Epidermal melanocyte (primary cell): ENCODE measurements around the gene TMEM129.
A peak's percentile ranks its signal among the peaks of the same experiment; 100 is the strongest.

ENCODE experiments used
- DNase-seq: peaks from one replicate; pipeline ENCODE4 v3.0.0; 2011; ENCODE audit warnings: low spot score; ENCODE audit not compliant: insufficient read length

TMEM129 gene

GRCh38 chr4:1758306-1759121 is 37.4 kb upstream of the TMEM129 start:
- no peak for DNase-seq

GRCh38 chr4:1757836-1758235 is 36.7 kb upstream of the TMEM129 start:
- no peak for DNase-seq

- DNase-seq, result no peak
Measured at GRCh38 chr4:1756893-1757779, 36.0 kb upstream of the TMEM129 start.

DNA sequence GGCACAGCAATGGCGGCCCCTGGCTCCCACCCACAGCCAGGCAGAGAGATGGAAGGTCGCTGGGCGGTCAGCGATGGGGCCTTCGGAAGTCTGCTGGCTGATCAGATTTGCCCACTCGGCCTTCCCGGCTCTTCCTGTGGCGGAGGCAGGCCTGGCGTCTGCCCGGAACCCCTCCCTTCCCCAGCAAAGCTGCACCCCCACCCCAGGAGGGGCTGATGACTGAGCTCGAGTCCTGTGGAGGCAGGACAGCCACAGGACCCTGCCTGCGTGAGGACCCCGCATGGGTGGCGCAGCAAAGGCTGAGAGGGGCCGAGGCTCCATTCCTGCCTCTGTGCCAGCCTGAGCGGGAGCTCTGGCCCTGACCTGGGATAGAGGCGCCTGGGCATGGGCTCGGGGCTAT is 35.0 kb upstream of the TMEM129 start:
- DNase-seq, result no peak

GRCh38 chr4:1755297-1755696 is 34.2 kb upstream of the TMEM129 start:
- no peak for DNase-seq

DNA sequence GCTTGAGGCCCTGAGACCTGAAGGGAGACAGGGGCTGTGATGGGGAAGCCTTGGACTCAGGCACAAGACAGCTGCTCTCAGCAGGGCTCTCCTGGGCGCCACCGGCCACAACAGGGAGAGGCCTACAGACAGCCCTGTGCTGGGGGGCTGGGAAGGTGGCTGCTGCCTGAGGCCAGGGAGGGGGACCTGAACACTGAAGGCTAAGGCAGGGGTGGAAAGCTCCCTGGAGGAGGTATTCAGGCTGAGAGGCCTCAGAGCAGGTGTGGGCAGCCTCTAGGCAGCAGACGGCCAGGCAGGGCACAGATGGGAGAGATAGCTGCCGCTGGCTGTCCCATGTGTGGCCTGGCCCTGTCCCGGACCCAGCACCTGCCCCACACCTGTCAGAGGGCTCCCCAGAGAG is 33.2 kb upstream of the TMEM129 start:
- no peak for DNase-seq

DNA sequence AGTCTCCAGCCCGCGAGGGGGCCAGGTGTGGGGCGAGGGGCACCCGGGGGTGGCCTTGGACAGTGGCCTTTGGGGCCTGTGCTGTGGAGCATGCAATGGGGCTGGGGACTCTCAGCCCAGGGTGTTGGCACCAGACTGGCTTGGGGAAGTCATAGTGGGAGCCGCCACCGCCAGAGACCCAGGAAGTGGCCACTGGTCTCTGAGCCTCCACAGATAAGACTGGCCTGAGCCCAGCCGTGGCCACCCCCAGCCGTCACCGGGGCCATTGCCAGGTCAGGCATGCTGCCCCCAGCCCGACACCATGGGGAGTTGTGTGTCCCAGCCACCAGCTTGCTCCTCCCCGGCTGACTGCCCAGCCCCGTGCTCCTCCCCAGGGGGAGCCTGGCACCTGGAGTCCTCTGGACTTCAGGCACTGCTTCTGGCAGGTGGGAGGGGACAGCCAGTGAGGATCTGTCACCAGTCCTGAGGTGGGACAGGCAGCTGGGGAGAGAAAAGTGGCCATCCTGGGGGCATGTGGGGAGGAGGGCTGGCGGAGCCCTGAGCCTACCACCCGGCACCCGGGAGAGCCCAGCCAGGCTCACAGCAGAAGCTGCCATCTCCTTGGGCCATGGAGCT is 32.7 kb upstream of the TMEM129 start:
- DNase-seq, result no peak

- DNase-seq, result no peak
Measured at GRCh38 chr4:1753294-1753696, 32.2 kb upstream of the TMEM129 start.

GRCh38 chr4:1752284-1753041 is 31.3 kb upstream of the TMEM129 start:
- DNase-seq, result no peak

- DNase-seq, result no peak
Measured at GRCh38 chr4:1751919-1752283, 30.8 kb upstream of the TMEM129 start.

DNA sequence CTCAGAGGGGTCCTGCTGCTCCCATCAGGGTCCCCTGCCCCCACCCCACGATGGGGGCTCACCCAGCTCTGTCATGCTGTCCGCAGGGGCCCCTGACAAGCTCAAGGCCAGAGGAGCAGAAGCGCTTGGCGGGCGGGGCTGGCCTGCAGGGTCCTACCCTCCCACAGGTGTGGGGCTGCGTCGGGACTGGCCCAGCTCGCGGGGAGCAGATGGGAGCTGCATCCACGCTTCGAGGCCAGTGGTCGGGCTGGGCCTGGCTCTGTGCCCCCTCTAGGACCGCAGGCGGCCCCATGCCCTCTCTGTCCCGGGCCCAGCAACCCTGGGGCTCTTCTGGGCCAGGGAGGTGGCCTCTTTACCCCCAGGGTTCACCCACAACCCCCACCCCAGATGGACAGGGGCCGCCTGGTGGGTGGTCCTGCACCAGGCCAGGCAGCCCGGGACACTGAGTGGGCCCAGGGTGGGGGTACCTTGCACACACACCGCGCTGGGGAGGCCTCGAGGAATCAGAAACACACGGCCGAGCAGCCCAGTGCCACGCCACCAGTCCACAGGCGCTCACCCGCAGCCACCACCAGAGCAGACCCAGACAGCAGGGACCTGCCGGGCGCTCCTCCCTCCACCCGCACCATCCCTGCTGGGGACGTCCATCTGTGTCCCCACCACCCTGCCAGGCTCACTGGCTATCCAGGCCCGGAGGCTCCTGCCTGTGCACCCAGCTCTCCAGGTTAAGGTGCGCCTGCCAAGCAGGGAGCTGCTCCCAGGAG is 30.2 kb upstream of the TMEM129 start:
- no peak for DNase-seq

DNA sequence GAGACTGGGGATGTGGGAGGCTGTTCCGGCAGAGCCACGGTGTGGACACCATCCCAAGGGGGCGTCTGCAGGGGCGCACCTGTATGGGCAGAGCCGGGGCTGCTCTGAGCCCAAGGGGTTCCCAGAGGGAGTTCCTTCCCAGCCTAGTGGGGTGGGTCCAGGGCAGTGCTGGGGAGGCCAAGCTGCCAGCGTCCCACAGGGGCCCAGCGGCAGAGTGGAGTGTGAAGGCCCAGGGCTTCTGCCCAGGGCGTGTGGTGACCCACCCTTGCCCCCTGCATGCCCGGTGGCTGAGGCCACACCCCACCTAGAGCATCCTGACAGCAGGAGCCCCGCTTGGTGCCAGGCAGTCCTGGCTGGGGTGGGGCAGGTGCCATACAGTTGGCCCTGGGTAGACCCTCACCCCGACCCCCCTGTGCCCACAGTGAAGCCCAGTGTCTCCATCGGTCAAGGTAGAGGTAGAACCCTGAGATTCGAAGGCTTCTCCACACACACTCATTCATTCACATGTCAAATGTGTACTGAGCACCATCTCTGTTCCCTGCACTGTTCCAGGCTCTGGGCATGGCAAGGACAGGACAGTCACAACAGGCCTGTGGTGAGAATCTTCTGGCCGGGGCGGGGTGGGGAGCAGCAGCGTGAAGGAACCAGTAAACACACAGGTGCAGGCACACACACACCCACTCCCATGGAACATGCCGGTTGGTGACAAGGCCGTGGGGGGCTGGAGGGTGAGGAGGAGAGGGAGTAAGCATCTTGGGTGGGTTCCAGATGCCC is 29.4 kb upstream of the TMEM129 start:
- DNase-seq, result no peak

DNA sequence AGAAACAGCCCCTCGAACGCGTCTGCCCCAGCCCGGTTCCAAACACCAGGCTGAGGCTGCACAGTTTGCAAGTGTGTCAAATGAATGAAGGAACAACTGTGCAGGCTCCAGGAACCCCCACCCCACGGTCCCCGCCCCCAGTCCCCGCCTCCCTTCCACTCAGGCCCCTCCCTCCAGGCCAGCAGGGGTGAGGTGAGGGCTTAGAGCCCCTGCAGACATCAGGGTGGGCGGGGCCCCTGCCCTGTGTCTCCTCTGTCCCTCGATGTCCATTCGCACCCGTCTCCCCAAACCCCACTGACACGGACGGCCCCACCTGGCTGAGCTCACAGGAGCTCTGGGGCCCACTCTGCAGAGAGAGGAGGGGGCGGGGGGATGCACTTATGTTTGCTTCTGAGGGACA is 28.7 kb upstream of the TMEM129 start:
- no peak for DNase-seq

- no peak for DNase-seq
Measured at GRCh38 chr4:1749370-1749769, 28.2 kb upstream of the TMEM129 start.

- peak; percentile 77 for DNase-seq
Measured at GRCh38 chr4:1748465-1748995, 27.4 kb upstream of the TMEM129 start.

DNA sequence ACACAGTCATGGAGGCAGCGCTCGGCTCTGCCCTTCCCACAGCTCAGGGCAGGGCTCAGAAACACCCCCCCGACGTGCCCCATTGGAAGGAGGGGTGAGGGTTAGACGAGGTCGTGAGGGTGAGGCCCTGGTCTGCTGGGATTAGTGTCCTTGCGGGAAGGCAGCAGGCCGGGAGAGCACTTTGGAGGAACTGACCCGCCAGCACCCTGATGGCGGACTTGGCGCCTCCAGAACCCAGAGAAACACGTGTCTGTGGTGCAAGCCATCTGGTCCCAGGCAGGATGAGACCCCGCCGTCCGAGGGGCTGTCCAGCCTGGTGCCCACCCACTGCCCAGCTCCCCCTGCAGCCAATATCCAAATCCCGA is 26.5 kb upstream of the TMEM129 start:
- no peak for DNase-seq

DNA sequence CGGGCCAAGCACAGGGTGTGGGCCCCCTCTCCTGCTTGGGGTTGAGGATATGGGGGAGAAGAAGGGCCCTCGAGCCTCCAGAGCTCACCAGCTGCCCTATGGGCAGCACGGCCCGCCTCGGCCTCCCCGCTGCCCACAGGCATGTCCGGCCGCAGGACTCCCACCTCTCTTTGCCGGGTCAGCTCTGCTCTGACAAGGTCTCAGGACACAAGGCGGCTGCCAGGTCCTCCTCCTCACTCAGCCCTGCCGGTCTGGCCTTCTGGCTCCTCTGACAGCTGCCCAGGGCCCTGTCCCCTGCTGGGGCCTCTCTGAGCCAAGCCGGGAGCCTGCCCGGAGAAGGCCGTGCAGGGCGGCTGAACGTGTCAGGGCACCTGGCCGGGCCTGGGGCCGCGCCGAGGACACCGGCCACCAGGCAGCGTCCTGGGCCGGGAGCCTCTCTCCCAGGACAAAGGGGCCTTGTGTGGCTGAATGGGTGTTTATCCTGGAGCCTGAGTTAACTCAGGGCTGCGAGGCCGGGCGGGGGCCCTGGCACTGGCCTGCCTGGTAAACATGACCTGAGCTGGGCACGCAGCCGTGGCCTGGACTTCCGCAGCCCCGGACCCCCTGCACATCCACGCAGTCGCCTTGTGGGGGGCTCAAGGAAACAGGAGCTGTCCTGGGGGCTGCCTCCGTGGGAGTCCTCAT is 25.9 kb upstream of the TMEM129 start:
- no peak for DNase-seq

DNA sequence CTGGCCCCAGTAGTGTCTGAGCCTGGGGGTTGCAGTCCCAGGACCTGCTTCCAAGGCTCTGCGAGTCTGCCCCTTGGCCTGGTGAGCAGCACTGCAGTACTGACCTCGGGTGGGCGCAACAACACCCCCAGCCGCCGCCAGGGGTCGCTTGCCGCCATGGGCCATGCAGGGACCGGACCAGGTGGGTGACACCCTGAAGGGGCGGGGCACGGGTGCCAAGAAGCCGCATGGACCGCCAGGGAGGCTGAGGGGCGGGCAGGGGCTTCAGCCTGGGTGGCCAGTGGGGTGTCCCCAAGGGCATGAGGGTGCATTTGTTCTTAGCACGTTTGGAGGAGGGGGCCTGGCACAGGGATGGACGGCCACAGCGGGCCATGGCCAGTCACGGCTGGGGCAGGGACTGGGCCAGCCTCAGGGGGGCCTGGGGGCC is 25.2 kb upstream of the TMEM129 start:
- DNase-seq, result peak; percentile 74

DNA sequence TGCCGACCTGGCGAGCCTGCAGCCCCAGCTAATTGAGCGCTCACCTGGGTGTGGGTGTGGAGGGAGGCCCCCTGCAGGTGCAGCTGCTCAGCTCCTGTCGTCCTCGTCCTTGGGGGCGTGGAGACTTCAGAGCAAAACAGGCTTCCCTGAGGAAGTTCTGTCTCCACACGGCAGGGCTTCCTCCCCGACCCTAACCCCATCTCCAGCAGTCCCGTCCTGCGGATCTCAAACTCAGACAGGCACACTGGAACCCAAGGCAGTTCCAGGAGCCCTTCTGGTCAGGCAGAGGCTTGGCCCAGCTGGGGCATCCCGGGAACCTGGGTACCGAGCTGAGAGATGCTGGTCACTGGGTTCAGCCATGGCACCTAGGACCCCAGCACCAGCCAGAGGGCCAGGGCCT is 24.6 kb upstream of the TMEM129 start:
- DNase-seq, result no peak
